ENCODE measurements around the gene PSEN1. TPM values are rescaled to one million over a fixed set of nuclear protein-coding genes. Genes with fewer than 3 reads are reported as not detected.

Gene PSEN1
- polyA plus RNA-seq, 3 donors = 76.1 to 79.6 (median 78.0) TPM

GRCh38 chr14:73211251-73212040 lies 75.1 kb downstream of the PSEN1 start:
- DNase-seq (ENCODE audit: low read depth in 3 of 3, low spot score in 2 of 3) = no peak

DNA sequence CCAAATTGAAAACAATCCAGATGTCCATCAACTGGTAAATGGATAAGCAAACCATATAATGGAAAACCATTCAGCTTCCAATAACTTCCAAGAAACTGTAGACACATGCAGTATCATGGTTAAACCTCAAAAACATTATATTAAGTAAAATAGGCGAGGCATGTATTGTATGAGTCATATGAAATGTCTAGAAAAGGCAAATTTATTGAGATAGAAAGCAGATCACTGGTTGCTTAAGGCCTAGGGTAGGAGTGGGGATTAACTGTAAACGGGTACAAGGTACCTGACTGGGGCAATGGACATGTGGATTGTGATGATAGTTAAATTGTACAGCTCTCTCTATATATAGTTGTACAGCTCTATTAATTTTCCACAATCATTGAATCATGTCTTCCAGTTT lies 79.7 kb downstream of the PSEN1 start:
- DNase-seq (ENCODE audit: low read depth in 3 of 3, low spot score in 2 of 3) = no peak

DNA sequence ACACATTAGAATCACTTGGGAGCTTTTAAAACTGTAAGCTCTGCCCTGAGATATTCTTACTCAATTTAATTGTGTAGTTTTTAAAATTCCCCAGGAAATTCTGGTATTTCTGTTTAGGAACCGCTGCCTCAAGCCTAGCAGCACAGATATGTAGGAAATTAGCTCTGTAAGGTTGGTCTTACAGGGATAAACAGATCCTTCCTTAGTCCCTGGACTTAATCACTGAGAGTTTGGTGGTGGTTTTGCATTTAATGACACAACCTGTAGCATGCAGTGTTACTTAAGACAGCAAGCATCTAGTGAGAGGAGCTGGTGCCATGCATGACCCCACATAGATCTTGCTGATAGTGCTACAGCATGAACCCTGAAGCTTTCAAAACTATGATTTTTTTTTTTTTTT lies 81.1 kb downstream of the PSEN1 start:
- DNase-seq (ENCODE audit: low read depth in 3 of 3, low spot score in 2 of 3) = no peak

DNA sequence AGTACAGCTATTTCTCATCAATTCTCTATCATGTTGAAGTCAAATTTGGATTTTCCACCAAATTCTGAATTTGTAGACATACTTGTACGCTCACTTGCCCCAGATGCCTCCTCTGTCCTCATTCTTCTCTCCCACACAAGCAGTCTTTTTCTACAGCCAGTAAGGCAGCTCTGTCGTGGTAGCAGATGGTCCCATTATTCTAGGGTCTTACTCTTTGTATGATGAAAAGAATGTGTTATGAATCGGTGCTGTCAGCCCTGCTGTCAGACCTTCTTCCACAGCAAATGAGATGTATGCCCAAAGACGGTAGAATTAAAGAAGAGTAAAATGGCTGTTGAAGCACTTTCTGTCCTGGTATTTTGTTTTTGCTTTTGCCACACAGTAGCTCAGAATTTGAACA lies 83.8 kb downstream of the PSEN1 start:
- DNase-seq (ENCODE audit: low read depth in 3 of 3, low spot score in 2 of 3) = no peak

GRCh38 chr14:73220634-73221033 lies 84.3 kb downstream of the PSEN1 start:
- no peak for DNase-seq (ENCODE audit: low read depth in 3 of 3, low spot score in 2 of 3)

DNA sequence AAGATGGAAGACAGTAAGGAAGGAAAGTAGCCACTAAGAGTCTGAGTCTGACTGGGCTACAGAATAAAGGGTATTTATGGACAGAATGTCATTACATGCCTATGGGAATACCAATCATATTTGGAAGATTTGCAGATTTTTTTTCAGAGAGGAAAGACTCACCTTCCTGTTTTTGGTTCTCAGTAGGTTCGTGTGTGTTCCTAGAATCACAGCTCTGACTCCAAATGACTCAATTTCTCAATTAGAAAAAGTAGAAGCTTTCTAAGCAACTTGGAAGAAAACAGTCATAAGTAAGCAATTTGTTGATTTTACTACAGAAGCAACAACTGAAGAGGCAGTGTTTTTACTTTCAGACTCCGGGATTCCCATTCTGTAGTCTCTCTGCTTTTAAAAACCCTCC lies 85.6 kb downstream of the PSEN1 start:
- DNase-seq (ENCODE audit: low read depth in 3 of 3, low spot score in 2 of 3) = no peak

- DNase-seq (ENCODE audit: low read depth in 3 of 3, low spot score in 2 of 3) = no peak
Observed at GRCh38 chr14:73223049-73223448, 86.7 kb downstream of the PSEN1 start.

- DNase-seq (ENCODE audit: low read depth in 3 of 3, low spot score in 2 of 3) = no peak
Observed at GRCh38 chr14:73225496-73225895, 89.2 kb downstream of the PSEN1 start.

DNA sequence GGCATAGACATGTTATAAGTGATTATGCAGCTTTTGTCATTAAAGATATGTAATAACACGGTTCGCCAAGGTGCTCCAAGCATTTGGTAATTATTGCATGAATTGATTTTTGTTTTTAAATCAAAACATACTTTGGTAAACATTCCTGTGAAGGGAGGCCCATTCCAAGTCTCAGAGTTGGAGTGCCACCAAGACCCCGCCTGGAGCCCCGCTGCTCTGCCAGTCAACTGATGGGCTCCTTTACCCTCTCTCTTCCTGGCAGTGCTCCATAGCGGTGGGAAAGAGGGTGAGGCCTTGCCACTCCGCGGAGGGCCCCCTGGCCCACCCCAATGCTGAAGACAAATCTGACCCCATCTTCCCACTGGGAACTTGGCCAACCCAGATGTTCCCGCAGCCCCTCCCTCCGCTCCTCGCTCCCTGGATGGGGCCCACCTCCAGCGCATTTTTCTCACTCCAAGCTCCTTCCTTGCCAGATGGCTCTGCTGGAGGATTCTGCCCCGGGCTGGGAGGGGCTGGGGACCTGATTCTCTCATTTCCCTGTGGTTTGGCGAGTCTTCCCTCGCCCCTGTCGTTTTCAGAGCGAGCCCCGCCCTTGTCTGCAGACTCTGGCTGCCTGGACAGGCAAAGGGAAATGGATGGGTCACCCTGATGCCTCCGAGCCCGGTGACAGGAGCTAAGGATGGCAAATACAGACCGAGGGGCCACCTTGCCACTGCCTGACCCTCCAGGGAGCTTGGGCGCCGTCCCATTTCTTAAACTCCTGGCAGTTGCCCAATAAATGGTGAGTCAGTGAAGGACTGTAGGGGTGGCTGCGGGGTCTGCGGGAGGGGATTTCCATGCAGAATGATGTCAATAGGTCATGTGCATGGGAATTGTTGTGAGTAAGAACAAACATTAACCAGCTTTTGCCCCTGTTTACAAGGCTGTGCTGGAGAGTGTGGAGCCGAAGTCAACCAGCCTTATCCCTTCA lies 91.8 kb downstream of the PSEN1 start:
- no peak for DNase-seq (ENCODE audit: low read depth in 3 of 3, low spot score in 2 of 3)

- DNase-seq (ENCODE audit: low read depth in 3 of 3, low spot score in 2 of 3) = no peak
Observed at GRCh38 chr14:73230051-73230450, 93.7 kb downstream of the PSEN1 start.

DNA sequence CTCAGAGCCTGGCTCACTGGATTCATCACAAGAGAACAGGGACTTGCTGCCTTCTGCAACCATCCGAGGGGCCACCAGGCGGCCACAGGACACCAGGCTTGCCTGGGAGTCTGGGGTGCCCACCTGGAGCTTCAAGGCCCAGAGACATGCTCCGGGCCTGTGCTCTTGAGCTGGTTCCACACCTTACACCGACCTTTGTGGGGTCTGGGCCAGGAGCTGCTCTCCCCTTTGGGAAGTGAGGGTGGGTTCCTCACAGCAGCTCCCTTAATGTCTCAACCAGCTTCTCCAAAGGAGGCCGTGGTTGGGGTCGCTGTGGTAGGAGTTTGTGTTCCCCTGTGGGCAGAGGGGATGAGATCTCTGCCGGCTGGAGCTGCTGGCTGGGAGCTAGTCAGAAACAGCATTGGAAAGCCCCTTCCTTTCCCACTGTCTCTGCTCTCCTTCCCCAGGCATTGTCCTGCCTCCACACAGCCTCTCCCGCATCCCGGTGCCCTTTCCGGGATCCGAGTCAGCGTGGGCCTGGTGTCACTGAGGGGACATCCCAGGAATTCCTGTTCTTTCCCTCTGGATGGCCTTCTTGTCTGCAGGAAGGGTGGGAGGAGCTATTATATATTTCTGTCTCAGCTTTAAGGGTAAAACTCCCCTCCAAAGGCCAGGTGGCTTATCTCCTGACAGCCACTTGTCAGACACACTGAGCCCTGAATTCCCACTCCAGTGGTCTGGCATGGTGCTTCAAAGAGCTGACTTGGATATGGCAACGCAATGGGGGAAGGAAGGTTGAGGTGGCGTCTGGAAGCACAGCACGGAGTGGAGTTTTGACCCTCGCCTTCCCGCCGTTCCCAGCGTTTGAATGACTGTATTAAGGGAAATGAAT lies 95.9 kb downstream of the PSEN1 start:
- DNase-seq (ENCODE audit: low read depth in 3 of 3, low spot score in 2 of 3) = no peak

GRCh38 chr14:73232984-73233383 lies 96.7 kb downstream of the PSEN1 start:
- no peak for DNase-seq (ENCODE audit: low read depth in 3 of 3, low spot score in 2 of 3)

GRCh38 chr14:73233564-73233963 lies 97.3 kb downstream of the PSEN1 start:
- DNase-seq (ENCODE audit: low read depth in 3 of 3, low spot score in 2 of 3) = no peak

DNA sequence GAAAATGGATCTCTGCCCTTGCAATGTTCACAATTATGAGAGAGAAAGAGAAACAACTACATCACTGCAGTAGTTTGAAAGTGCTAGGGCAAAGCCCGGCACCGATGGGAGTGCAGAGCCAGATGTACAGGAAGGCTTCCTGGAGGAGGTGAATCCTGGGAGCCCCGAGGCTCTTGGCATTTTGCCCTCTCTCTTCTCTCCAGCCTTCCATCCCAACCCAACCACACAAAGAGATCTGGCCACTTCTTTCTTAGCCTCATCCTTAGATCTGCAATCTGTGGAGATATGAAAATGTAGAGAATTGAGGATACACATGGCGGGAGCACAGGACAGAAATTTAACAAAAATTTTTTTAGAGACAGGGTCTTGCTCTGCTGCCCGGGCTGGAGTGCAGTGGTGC lies 97.7 kb downstream of the PSEN1 start:
- no peak for DNase-seq (ENCODE audit: low read depth in 3 of 3, low spot score in 2 of 3)

DNA sequence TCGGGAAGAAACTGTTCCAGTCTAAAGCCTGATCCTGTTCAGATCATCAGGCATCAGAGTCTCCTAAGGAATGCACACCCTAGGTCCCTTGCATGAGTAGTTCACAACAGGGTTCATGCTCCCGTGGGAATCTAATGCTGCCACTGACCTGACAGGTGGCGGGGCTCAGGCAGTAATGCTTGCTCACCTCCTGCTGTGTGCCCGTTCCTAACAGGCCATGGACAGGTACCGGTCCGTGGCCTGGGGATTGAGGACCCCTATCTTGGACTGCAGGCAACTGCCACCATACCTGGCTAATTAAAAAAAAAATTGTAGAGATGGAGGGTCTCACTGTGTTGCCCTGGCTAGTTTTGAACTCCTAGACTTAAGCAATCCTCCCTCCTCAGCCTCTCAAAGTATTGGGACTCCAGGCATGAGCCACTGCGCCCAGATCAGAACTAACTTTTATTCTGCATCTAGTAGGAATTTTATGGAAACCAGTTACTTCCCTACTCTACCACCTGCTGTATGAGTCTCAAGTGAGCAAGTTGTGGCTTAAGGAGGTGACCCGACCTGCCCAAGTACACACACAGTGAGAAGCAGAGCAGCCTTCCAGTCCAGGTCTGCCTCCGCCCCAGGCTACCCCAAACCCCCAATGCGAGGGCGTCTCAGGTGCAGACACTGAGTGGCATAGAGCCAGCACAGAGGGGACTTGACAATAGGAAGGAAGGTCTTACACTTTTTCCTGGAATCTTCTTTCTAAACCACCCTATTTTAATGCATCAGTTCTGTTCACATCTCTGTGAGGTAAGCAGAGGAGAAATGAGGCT lies 98.5 kb downstream of the PSEN1 start:
- no peak for DNase-seq (ENCODE audit: low read depth in 3 of 3, low spot score in 2 of 3)

GRCh38 chr14:73235531-73236155 lies 99.3 kb downstream of the PSEN1 start:
- no peak for DNase-seq (ENCODE audit: low read depth in 3 of 3, low spot score in 2 of 3)

- no peak for DNase-seq (ENCODE audit: low read depth in 3 of 3, low spot score in 2 of 3)
Observed at GRCh38 chr14:73236157-73236556, 99.8 kb downstream of the PSEN1 start.

DNA sequence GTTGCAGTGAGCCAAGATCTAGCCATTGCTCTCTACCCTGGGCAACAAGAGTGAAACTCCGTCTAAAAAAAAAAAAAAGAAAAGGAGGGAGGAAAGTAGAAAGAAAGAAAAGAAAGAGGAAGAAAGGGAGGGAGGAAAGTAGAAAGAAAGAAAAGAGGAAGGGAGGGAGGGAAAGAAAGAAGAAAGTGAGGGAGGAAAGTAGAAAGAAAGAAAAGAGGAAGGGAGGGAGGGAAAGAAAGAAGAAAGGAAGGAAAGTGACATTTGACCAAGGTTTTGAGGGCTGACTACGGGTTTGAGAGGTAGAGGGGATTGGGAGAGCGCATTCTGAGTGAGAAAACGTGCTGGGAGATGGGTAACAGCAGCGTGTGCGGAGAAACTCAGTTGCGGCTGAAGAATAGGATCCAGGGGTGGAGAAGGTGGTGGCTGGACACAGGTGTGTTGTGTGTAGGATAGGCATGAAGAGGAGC lies 100.5 kb downstream of the PSEN1 start:
- DNase-seq (ENCODE audit: low read depth in 3 of 3, low spot score in 2 of 3) = no peak

DNA sequence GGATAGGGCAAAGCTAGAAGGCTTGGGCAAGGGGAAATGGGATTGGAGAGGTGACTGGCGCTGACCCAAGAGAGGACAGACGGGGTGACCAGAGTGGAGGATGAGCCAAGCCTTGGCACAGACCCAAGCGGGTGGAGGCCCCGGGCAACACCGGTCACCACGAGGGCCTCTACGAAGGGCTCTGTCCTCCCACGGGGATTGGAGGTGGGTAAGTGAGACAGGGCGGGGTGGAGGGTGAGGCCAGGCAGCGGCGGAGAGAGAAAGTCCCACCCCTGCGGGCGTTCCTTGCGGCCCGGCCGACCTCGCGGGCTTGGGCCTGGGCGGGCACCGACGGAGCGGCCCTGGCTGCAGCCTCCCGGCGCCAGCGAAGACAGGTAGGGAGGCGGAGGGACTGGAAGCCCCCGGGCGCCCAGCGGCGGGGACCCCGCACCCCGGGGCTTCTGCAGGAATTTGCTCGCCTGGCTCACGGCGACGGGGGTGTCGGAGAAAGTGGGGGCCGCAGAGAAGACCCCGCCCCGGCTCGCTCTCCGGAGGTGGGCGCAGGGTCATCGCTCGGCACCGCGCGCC lies 101.0 kb downstream of the PSEN1 start, which contains the start of gene PAPLN:
PAPLN (plus strand) TSS at position 288 of the 567 bp plus-strand sequence. CDS start 2,273 bp downstream, outside the sequence.
- DNase-seq (ENCODE audit: low read depth in 3 of 3, low spot score in 2 of 3) = no peak
